ENCODE measurements around the gene SLC9A9. TPM values are rescaled to one million over a fixed set of nuclear protein-coding genes. Genes with fewer than 3 reads are reported as not detected.

The SLC9A9 gene
- total and polyA plus RNA-seq, 9 of the 15 experiments (the other 6 are each of a cell fraction or from before 2014, with no cell fraction given), result 0.03 to 0.13 TPM; not detected in 7

GRCh38 chr3:143348486-143349327, 499.6 kb downstream of the SLC9A9 start (continued):
- TF ChIP-seq MITF (IDR thresholded peaks at IDR 0.05), result no peak
- TF ChIP-seq, protein P1, sequence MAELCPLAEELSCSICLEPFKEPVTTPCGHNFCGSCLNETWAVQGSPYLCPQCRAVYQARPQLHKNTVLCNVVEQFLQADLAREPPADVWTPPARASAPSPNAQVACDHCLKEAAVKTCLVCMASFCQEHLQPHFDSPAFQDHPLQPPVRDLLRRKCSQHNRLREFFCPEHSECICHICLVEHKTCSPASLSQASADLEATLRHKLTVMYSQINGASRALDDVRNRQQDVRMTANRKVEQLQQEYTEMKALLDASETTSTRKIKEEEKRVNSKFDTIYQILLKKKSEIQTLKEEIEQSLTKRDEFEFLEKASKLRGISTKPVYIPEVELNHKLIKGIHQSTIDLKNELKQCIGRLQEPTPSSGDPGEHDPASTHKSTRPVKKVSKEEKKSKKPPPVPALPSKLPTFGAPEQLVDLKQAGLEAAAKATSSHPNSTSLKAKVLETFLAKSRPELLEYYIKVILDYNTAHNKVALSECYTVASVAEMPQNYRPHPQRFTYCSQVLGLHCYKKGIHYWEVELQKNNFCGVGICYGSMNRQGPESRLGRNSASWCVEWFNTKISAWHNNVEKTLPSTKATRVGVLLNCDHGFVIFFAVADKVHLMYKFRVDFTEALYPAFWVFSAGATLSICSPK (IDR thresholded peaks at IDR 0.05; ENCODE audit: borderline replicate concordance), result no peak
- TF ChIP-seq PATZ1 (CRISPR knock-in tag; IDR thresholded peaks at IDR 0.05; ENCODE audit: borderline replicate concordance), result no peak
- no peak for TF ChIP-seq HNRNPL (IDR thresholded peaks at IDR 0.05; ENCODE audit: low read depth, low read length)
- TF ChIP-seq FOXK1 (CRISPR knock-in tag; IDR thresholded peaks at IDR 0.05; ENCODE audit: borderline replicate concordance), result no peak
- TF ChIP-seq SREBF2 (CRISPR knock-in tag; IDR thresholded peaks at IDR 0.05), result no peak
- TF ChIP-seq MYBL2 (IDR thresholded peaks at IDR 0.05; ENCODE audit: low read depth), result no peak
- TF ChIP-seq MYBL2 (CRISPR knock-in tag; IDR thresholded peaks at IDR 0.05; ENCODE audit: borderline replicate concordance), result no peak
- no peak for TF ChIP-seq ZNF347 (CRISPR knock-in tag; IDR thresholded peaks at IDR 0.05; ENCODE audit: low read depth)
- TF ChIP-seq BRF2 (IDR thresholded peaks at IDR 0.05; ENCODE audit: borderline replicate concordance, insufficient read depth, insufficient read length), result no peak
- TF ChIP-seq DPF2 (IDR thresholded peaks at IDR 0.05), result peak; percentile 32; the same call in 1 of the 2 replicates
- TF ChIP-seq DMBX1 (CRISPR knock-in tag; IDR thresholded peaks at IDR 0.05; ENCODE audit: borderline replicate concordance), result no peak
- TF ChIP-seq POLR2B (IDR thresholded peaks at IDR 0.05; ENCODE audit: low read depth, partially characterized antibody), result no peak
- TF ChIP-seq NCOA2 (IDR thresholded peaks at IDR 0.05; ENCODE audit: partially characterized antibody in 2 of 2), result no peak
- 0 out of 2 replicates have a peak, but pooled peaks have one; percentile 40 for TF ChIP-seq CREM (IDR thresholded peaks at IDR 0.05; ENCODE audit: low read depth)
- TF ChIP-seq ZNF785 (CRISPR knock-in tag; IDR thresholded peaks at IDR 0.05), result no peak
- peak; percentile 58 to 69; a peak in 3 of 4 replicates for TF ChIP-seq FOXK2 (conservative IDR thresholded peaks at IDR 0.05 in 1 of 2, IDR thresholded peaks at IDR 0.05 in 1 of 2; ENCODE audit: low read depth in 2 of 2)
- TF ChIP-seq ZNF398 (CRISPR knock-in tag; IDR thresholded peaks at IDR 0.05), result no peak
- TF ChIP-seq BRD4 (IDR thresholded peaks at IDR 0.05), result no peak
